NCI-H82 treated with DMSO at 0.1 percent for 48 hours (cell line): ENCODE results near the gene ABI1.
"Not testable (repeated sequence)": the region's sequence is repeated elsewhere in the genome, so short reads cannot be mapped to it uniquely, and the experiment has no call there.

Experiments used
- DNase-seq: peaks from one replicate; lab custom pipeline; 2025; ENCODE audit not compliant: unreplicated experiment; lab: John Stamatoyannopoulos, UW

ABI1 gene

GRCh38 chr10:26805567-26806245 is 55.1 kb downstream of the ABI1 start:
- no peak for DNase-seq

GRCh38 chr10:26804418-26805393 is 56.1 kb downstream of the ABI1 start:
- no peak for DNase-seq

DNA sequence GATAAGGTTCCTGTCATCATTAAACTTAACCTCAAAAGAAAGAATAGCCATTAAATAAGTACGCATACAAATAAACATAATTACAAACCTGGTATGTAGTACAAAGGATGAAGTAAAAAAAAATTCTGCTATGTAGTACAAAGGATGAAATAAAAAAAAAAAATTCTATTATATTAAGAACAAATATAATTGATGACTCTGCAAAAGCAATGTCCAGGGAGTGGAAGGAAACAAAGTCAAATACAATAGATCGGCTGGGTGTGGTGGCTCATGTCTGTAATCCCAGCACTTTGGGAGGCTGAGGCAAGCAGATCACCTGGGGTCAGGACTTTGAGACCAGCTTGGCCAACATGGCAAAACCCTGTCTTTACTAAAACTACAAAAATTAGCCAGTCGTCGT is 56.9 kb downstream of the ABI1 start:
- DNase-seq: no peak

DNA sequence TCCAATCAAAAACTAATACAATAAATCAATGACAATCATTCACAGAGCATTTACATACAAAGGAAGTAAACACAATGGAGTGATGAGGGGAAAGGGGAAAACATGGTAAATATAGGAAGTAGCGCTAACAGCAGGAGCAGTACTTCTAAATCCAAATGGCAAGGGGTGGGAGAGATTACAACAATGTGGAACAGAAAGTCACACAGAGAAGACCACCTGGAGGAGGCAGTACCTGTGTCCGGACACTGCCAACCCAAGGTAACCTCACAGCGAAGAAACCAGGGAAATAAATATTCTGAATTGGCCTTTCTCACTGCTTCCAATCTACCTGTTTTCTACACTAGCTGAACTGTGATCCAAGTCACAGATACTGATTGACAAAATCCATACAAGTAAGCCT is 58.2 kb downstream of the ABI1 start:
- no peak for DNase-seq

- no peak for DNase-seq
These were observed 58.9 kb downstream of the ABI1 start for GRCh38 chr10:26801831-26802230.

DNA sequence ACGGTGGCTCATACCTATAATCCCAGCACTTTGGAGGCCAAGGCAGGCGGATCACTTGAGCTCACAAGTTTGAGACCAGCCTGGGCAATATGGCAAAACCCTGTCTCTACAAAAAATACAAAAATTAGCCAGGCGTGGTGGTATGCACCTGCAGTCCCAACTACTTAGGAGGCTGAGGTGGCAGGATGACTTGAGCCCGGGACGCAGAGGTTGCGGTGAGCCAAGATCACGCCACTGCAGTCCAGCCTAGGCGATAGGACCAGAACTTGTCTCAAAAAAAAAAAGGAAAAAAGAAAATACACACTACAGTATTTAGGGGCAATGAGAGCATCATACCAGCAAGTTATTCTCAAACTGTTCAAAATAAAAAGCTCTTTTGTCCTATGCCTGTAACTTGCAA is 59.5 kb downstream of the ABI1 start:
- DNase-seq: no peak

DNA sequence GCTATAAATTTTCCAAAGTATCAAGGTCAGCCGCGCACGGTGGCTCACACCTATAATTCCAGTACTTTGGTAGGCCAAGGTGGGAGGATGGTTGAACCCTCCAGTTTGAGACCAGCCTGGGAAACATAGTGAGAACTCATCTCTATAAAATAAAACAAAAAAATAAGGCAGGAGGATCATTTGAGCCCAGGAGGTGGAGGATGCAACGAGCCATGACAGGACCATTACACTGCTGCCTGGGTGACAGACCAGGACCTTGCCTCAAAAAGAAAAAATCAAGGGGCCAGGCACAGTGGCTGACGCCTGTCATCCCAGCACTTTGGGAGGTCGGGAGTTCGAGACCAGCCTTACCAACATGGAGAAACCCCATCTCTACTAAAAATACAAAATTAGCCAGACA is 60.3 kb downstream of the ABI1 start:
- DNase-seq: no peak

- DNase-seq: no peak
These were observed 61.4 kb downstream of the ABI1 start for GRCh38 chr10:26799342-26799741.

DNA sequence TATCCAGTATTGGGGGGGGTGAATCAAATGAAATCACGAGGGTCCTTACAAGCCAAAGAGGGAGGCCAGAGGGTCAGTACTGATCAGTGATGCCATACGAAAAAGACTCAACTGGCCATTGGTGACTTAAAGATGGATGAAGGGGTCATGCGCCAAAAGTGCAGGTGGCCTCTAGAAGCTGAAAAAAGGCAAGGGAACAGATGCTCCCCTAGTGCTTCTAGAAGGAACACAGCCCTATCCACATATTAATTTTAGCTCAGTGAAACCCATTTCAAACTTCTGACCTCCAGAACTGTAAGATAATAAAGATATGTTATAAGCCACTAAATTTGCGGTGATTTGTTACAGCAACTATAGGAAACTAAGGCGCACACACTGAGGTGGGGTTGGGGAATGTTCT is 62.5 kb downstream of the ABI1 start:
- DNase-seq: no peak

- no peak for DNase-seq
These were observed 63.4 kb downstream of the ABI1 start for GRCh38 chr10:26797340-26797739.

- no peak for DNase-seq
These were observed 67.8 kb downstream of the ABI1 start for GRCh38 chr10:26792758-26793495.

DNA sequence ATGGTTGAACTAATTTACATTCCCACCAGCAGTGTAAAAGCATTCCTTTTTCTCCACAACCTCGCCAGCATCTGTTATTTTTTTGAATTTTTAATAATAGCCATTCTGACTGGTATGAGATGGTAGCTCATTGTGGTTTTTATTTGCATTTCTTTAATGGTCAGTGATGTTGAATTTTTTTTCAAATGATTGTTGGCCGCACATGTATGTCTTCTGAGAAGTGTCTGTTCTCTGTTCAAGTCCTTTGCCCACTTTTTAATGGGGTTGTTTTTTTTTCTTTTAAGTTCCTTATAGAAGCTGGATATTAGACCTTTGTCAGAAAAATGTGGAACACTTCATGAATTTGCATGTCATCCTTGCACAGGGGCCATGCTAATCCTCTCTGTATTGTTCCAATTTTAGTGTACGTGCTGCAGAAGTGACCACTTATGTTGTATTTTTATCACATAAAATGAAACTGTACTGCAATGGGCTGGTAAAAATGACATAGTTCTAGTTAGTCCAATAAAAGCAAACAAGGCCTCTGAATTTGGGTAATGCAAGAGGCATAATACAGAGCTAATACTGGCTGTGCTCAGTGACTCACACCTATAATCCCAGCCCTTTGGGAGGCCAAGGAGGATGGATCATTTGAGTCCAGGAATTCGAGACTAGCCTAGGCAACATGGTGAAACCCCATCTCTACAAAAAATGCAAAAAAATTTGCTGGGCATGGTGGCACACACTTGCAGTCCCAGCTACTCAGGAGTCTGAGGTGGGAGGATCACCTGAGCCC is 70.3 kb downstream of the ABI1 start:
- DNase-seq: no peak

DNA sequence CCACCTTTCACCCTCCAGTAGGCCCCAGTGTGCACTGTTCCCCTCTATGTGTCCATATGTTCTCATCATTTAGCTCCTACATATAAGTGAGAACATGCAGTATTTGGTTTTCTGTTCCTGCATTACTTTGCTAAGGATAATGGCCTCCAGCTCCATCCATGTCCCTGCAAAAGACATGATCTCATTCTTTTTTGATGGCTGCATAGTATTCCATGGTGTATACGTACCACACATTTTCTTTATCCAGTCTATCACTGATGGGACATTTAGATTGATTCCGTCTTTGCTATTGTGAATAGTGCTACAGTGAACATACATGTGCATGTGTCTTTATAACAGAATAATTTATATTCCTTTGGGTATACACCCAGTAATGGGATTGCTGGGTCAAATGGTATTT is 71.0 kb downstream of the ABI1 start:
- DNase-seq: not testable (repeated sequence)

GRCh38 chr10:26787362-26787761 is 73.4 kb downstream of the ABI1 start:
- no peak for DNase-seq

GRCh38 chr10:26781797-26782196 is 79.0 kb downstream of the ABI1 start:
- no peak for DNase-seq

GRCh38 chr10:26780793-26781601 is 79.8 kb downstream of the ABI1 start:
- no peak for DNase-seq

GRCh38 chr10:26780106-26780792 is 80.5 kb downstream of the ABI1 start:
- DNase-seq: no peak

- no peak for DNase-seq
These were observed 81.4 kb downstream of the ABI1 start for GRCh38 chr10:26779176-26779860.

DNA sequence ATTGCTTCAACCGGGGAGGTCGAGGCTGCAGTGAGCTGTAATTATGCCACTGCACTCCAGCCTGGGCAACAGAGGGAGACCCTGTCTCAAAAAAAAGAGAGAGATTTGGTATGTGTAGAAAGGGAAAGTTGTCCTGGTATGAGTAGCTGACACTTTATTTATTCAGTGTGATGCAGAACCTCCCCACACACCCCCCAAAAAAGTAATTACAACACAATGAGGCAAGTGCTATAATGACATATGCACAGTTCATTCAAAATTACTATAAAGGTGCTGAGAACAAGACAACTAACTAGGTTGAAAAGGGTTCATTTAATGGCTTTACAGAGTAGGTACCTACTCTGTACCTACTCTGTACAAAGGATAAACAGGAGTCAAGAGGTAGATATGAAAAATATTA is 83.1 kb downstream of the ABI1 start:
- no peak for DNase-seq
